H1 (cell line): ENCODE measurements around the gene DISC1. TPM values are rescaled to one million over a fixed set of nuclear protein-coding genes. Genes with fewer than 3 reads are reported as not detected.

Experiments
- CTCF ChIA-PET: fragments of 300-600 bp; sonication (Branson Sonifier 250); formaldehyde crosslinking; loops from one replicate; lab custom pipeline; 2021; ENCODE audit not compliant: partially characterized antibody; lab: Charles Lee
- POLR2A ChIA-PET: fragments of 300-600 bp; sonication (Branson Sonifier 250); formaldehyde crosslinking; loops from one replicate; lab custom pipeline; 2021; ENCODE audit warnings: inconsistent platforms; ENCODE audit not compliant: partially characterized antibody; lab: Charles Lee
- DNase-seq, 2 experiments: peaks; one replicate each; pipeline versions ENCODE4 v3.0.0 to v3.0.0-alpha.2; 2010 to 2022; ENCODE audit warnings: low spot score in 2 of 2, low read depth in 1 of 2, mixed read lengths in 1 of 2
- FAIRE-seq: peaks from 2 replicates; lab custom pipeline; 2011; peaks lifted over from hg19 to GRCh38; lab: Jason Lieb, UNC
- H2AFZ ChIP-seq: 2 replicates; pipeline ENCODE4 v1.8.1; 2012; ENCODE audit warnings: low read length, inconsistent platforms
- H2AK5ac ChIP-seq: 2 replicates; pipeline ENCODE4 v1.6.1; 2013; ENCODE audit warnings: low read depth, low read length
- H2BK120ac ChIP-seq: replicated peaks from 2 replicates; pipeline ENCODE3; 2013; ENCODE audit warnings: low read depth, low read length, inconsistent platforms
- H2BK12ac ChIP-seq: 2 replicates; pipeline ENCODE4 v1.6.1; 2013; ENCODE audit warnings: low read depth, low read length
- H2BK15ac ChIP-seq: 2 replicates; pipeline ENCODE4 v1.6.1; 2013; ENCODE audit warnings: low read length
- H2BK20ac ChIP-seq: 2 replicates; pipeline ENCODE4 v1.6.1; 2013; ENCODE audit warnings: low read length
- H2BK5ac ChIP-seq: 2 replicates; pipeline ENCODE4 v1.6.1; 2013; ENCODE audit warnings: low read depth, low read length
- H3K14ac ChIP-seq: 2 replicates; pipeline ENCODE4 v1.6.1; 2013; ENCODE audit warnings: inconsistent platforms; ENCODE audit not compliant: insufficient read length
- H3K18ac ChIP-seq: 2 replicates; pipeline ENCODE4 v1.6.1; 2013; ENCODE audit warnings: low read length; ENCODE audit errors: extremely low read depth
- H3K23ac ChIP-seq: 2 replicates; pipeline ENCODE4 v1.6.1; 2013; ENCODE audit warnings: inconsistent platforms; ENCODE audit not compliant: insufficient read length
- H3K23me2 ChIP-seq: 2 replicates; pipeline ENCODE4 v1.6.1; 2013; ENCODE audit warnings: low read depth, low read length
- H3K27ac ChIP-seq: 2 replicates; pipeline ENCODE4 v1.6.1; 2011; ENCODE audit warnings: low read depth, low read length, inconsistent platforms
- H3K27me3 ChIP-seq, 4 experiments: replicated peaks in 1 of 4; 1 replicate in 1 of 4; 2 replicates in 3 of 4; pipeline versions ENCODE4 v1.6.1 to v1.8.1; 2011 to 2013; ENCODE audit warnings: low read length in 3 of 4, mild to moderate bottlenecking in 3 of 4, inconsistent platforms in 2 of 4, mixed read lengths in 2 of 4, moderate library complexity in 1 of 4; ENCODE audit not compliant: control insufficient read depth in 3 of 4, insufficient read depth in 3 of 4; ENCODE audit errors: extremely low read depth in 1 of 4
- H3K36me3 ChIP-seq, 4 experiments: 2 replicates each; pipeline versions ENCODE4 v1.6.1 to v1.8.1; 2011 to 2013; ENCODE audit warnings: mild to moderate bottlenecking in 4 of 4, low read length in 3 of 4, moderate library complexity in 2 of 4, control low read depth in 1 of 4, inconsistent platforms in 1 of 4; ENCODE audit not compliant: insufficient read depth in 4 of 4, control insufficient read depth in 2 of 4
- H3K4ac ChIP-seq: replicated peaks from 2 replicates; pipeline ENCODE3; 2013; ENCODE audit warnings: low read length, low read depth, mixed read lengths, inconsistent platforms; ENCODE audit not compliant: insufficient read length
- H3K4me1 ChIP-seq, 4 experiments: replicated peaks in 1 of 4; 1 replicate in 1 of 4; 2 replicates in 3 of 4; pipeline versions ENCODE4 v1.6.1 to v1.8.1; 2011 to 2013; ENCODE audit warnings: low read length in 3 of 4, inconsistent platforms in 2 of 4, mixed read lengths in 1 of 4; ENCODE audit not compliant: insufficient read depth in 4 of 4, control insufficient read depth in 3 of 4
- H3K4me2 ChIP-seq, 2 experiments: 2 replicates each; pipeline versions ENCODE4 v1.6.1 to v1.8.1; 2011 to 2013; ENCODE audit warnings: low read depth in 2 of 2, low read length in 2 of 2, control low read depth in 1 of 2, inconsistent platforms in 1 of 2, mild to moderate bottlenecking in 1 of 2; ENCODE audit not compliant: insufficient read depth in 1 of 2
- H3K4me3 ChIP-seq, 4 experiments: fragments of 200-600, 300-600 bp in 1 of 4; sonication (generic), shearing (Covaris generic), sonication (Bioruptor Twin) in 1 of 4; 2 replicates each; pipeline versions ENCODE4 v1.5.1 to v1.8.1; 2011 to 2016; ENCODE audit warnings: low read length in 4 of 4, low read depth in 3 of 4, control low read depth in 2 of 4, inconsistent platforms in 2 of 4, mild to moderate bottlenecking in 2 of 4, mixed read lengths in 1 of 4, moderate library complexity in 1 of 4; ENCODE audit not compliant: insufficient read depth in 2 of 4; ENCODE audit errors: extremely low read depth in 1 of 4
- H3K56ac ChIP-seq: replicated peaks from 2 replicates; pipeline ENCODE3; 2013; ENCODE audit warnings: low read depth, mild to moderate bottlenecking, mixed read lengths, low read length, inconsistent platforms; ENCODE audit not compliant: insufficient read length
- H3K79me1 ChIP-seq: 2 replicates; pipeline ENCODE4 v1.6.1; 2013; ENCODE audit warnings: low read depth, low read length, control low read depth
- H3K79me2 ChIP-seq, 2 experiments: 2 replicates each; pipeline versions ENCODE4 v1.6.1 to v1.8.1; 2012 to 2013; ENCODE audit warnings: low read length in 2 of 2, mild to moderate bottlenecking in 2 of 2, inconsistent platforms in 1 of 2; ENCODE audit not compliant: insufficient read depth in 2 of 2, control insufficient read depth in 1 of 2
- H3K9ac ChIP-seq, 4 experiments: replicated peaks in 1 of 4; 1 replicate in 1 of 4; 2 replicates in 3 of 4; pipeline versions ENCODE4 v1.6.1 to v1.8.1; 2011 to 2013; ENCODE audit warnings: low read depth in 3 of 4, low read length in 3 of 4, control low read depth in 2 of 4, mild to moderate bottlenecking in 2 of 4, moderate library complexity in 2 of 4, inconsistent platforms in 1 of 4; ENCODE audit errors: extremely low read depth in 1 of 4
- H3K9me3 ChIP-seq, 2 experiments: 2 replicates each; pipeline versions ENCODE4 v1.6.1 to v1.8.1; 2012 to 2013; ENCODE audit warnings: mild to moderate bottlenecking in 2 of 2, moderate library complexity in 2 of 2, control low read depth in 1 of 2, inconsistent platforms in 1 of 2, low read depth in 1 of 2, low read length in 1 of 2, mixed read lengths in 1 of 2; ENCODE audit not compliant: insufficient read depth in 2 of 2
- H4K20me1 ChIP-seq, 2 experiments: replicated peaks in 1 of 2; 2 replicates each; pipeline versions ENCODE3 to v1.8.1; 2011 to 2013; ENCODE audit warnings: inconsistent platforms in 2 of 2, low read length in 2 of 2, mild to moderate bottlenecking in 1 of 2; ENCODE audit not compliant: insufficient read depth in 2 of 2, control insufficient read depth in 1 of 2
- H4K5ac ChIP-seq: 2 replicates; pipeline ENCODE4 v1.6.1; 2013; ENCODE audit warnings: low read length, low read depth, mixed read lengths, inconsistent platforms; ENCODE audit not compliant: insufficient read length
- H4K8ac ChIP-seq: 2 replicates; pipeline ENCODE4 v1.8.0; 2013; ENCODE audit warnings: mild to moderate bottlenecking, moderate library complexity, low read length, inconsistent platforms; ENCODE audit not compliant: insufficient read depth; ENCODE audit errors: extremely low read depth
- H4K91ac ChIP-seq: replicated peaks from 2 replicates; pipeline ENCODE3; 2013; ENCODE audit warnings: low read length, mixed read lengths, inconsistent platforms; ENCODE audit not compliant: insufficient read length
- CHD2 ChIP-seq: IDR thresholded peaks from 2 replicates; pipeline ENCODE4 v1.6.1; 2012; ENCODE audit warnings: low read length, improper control_type of control experiment
- WGBS, 2 experiments: shearing (Covaris generic) in 1 of 2; methylation state at CpG; one replicate each; pipeline versions ENCODE4 v1.1.6 to v1.1.7; 2013 to 2015; ENCODE audit warnings: low lambda C conversion rate in 2 of 2, mixed read lengths in 2 of 2, inconsistent platforms in 1 of 2, low coverage in 1 of 2, missing lambda C conversion rate in 1 of 2; ENCODE audit not compliant: insufficient replicate concordance in 2 of 2, insufficient coverage in 1 of 2, insufficient read length in 1 of 2; ENCODE audit errors: extremely low coverage in 1 of 2, missing lambda C conversion rate in 1 of 2; 5-methylcytosine and 5-hydroxymethylcytosine counted together
- polyA plus RNA-seq, 7 experiments: library from polyadenylated mRNA; depleted of rRNA in 3 of 7; stranded (reverse) in 5 of 7; unstranded in 2 of 7; fragments of >200 nt in 5 of 7; fragments of 200-250 nt in 2 of 7; gene quantifications; 1 replicate in 5 of 7; 2 replicates in 1 of 7; 4 replicates in 1 of 7; pipeline versions ENCODE4 v1.2.1 to v1.2.3, GENCODE V29; 2011 to 2013; ENCODE audit warnings: missing spikeins in 2 of 7, mixed read lengths in 2 of 7
- total RNA-seq: library from RNA; stranded (reverse); fragmentation: NEBNext Ultra II Directional; extraction: Animal tissue kit (Norgen Biotek cat#: 25700); gene quantifications from 2 replicates; pipeline ENCODE4 v1.2.1, GENCODE V29; 2021

The DISC1 gene
- total and polyA plus RNA-seq, 2 of the 8 experiments (the other 6 are each of a cell fraction or from before 2014, with no cell fraction given) = 1.1 to 3.5 TPM

DNA sequence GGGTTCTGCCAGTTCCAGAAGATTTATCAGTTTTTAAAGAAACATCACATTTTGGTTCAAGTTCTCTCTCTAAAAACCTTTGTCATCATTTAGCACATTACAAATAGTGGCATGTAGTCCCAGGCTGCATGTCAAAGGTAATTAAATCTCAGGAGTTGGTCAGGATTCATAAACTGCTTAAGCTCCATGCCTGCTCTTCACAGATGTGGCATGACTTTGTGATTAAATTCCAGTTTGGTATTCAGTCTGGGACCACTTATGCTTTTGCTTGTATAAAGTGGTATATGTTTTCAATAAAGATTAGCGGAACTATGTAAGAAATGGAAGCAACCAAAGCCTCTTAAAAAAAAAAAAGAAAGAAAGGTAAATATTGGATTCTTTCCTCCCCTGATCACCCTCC lies 408.0 kb downstream of the DISC1 start:
- no peak overlapping the region for H2AK5ac ChIP-seq
- no peak overlapping the region for H2BK20ac ChIP-seq
- H3K4ac ChIP-seq = no peak overlapping the region
- no peak overlapping the region for H2AFZ ChIP-seq
- no peak overlapping the region for H2BK12ac ChIP-seq
- no peaks in the 10 kb centered on the region for H3K27me3 ChIP-seq
- 100% methylated on average over 1 of the region's 1 CpG; no CpG with 5 or more reads in 1 of the 2 experiments for WGBS, 2 experiments
- no peak for FAIRE-seq
- DNase-seq = no peak
- H3K9ac ChIP-seq = no peak overlapping the region
- H3K4me1 ChIP-seq = peaks cover 0 to 6% (median 0%) of the 10 kb centered on the region in 4 experiments; a peak in 1 of 7 replicates
- ChIA-PET CTCF (no interaction called here), POLR2A (no interaction called here)
- no peaks in the 10 kb centered on the region for H3K36me3 ChIP-seq
- no peaks in the 10 kb centered on the region for H3K79me1 ChIP-seq
- no peak overlapping the region for H2BK15ac ChIP-seq
- no peak overlapping the region for H2BK120ac ChIP-seq
- no peak overlapping the region for H4K5ac ChIP-seq
- no peak overlapping the region for H3K18ac ChIP-seq
- H3K79me2 ChIP-seq = no peaks in the 10 kb centered on the region
- H3K56ac ChIP-seq = no peak overlapping the region
- H3K23me2 ChIP-seq = no peaks in the 10 kb centered on the region
- H4K8ac ChIP-seq = no peak overlapping the region
- H3K23ac ChIP-seq = no peak overlapping the region
- no peak overlapping the region for H3K27ac ChIP-seq
- H3K9me3 ChIP-seq = peaks cover 0 to 4% of the 10 kb centered on the region in 2 experiments; a peak in 1 of 4 replicates
- no peak overlapping the region for H3K4me2 ChIP-seq
- H3K14ac ChIP-seq = no peak overlapping the region
- H4K20me1 ChIP-seq = no peaks in the 10 kb centered on the region
- no peak overlapping the region for H4K91ac ChIP-seq
- no peak overlapping the region for H3K4me3 ChIP-seq
- no peak overlapping the region for H2BK5ac ChIP-seq
- no peak for TF ChIP-seq CHD2
